Astrocyte (in vitro differentiated cells and primary cell): ENCODE results near the gene ANKRD40. TPM values are rescaled to one million over a fixed set of nuclear protein-coding genes. Genes with fewer than 3 reads are reported as not detected.
"Not testable (repeated sequence)": the region's sequence is repeated elsewhere in the genome, so short reads cannot be mapped to it uniquely, and the experiment has no call there.

Source experiments
- DNase-seq: peaks from one replicate; pipeline ENCODE4 v3.0.0-alpha.2; 2010; ENCODE audit warnings: low read depth
- FAIRE-seq: peaks from 2 replicates; lab custom pipeline; 2011; peaks lifted over from hg19 to GRCh38; lab: Jason Lieb, UNC
- H2AFZ ChIP-seq: 2 replicates; pipeline ENCODE4 v1.6.0; 2012; ENCODE audit warnings: low read depth, low read length, inconsistent platforms
- H3K27ac ChIP-seq: 2 replicates; pipeline ENCODE4 v1.5.1; 2011; ENCODE audit warnings: low read depth, low read length, inconsistent platforms
- H3K27me3 ChIP-seq: 2 replicates; pipeline ENCODE4 v1.6.0; 2011; ENCODE audit warnings: low read length, inconsistent platforms; ENCODE audit not compliant: insufficient read depth
- H3K36me3 ChIP-seq: 2 replicates; pipeline ENCODE4 v1.5.1; 2011; ENCODE audit warnings: low read length, inconsistent platforms; ENCODE audit not compliant: insufficient read depth
- H3K4me1 ChIP-seq: 2 replicates; pipeline ENCODE4 v1.5.1; 2011; ENCODE audit warnings: low read length, inconsistent platforms; ENCODE audit not compliant: insufficient read depth
- H3K4me2 ChIP-seq: 2 replicates; pipeline ENCODE4 v1.6.0; 2012; ENCODE audit warnings: low read length, inconsistent platforms
- H3K4me3 ChIP-seq: 2 replicates; pipeline ENCODE4 v1.5.1; 2011; ENCODE audit warnings: low read depth, mild to moderate bottlenecking, low read length, inconsistent platforms; ENCODE audit not compliant: insufficient read depth
- H3K79me2 ChIP-seq: 2 replicates; pipeline ENCODE4 v1.6.0; 2012; ENCODE audit warnings: mild to moderate bottlenecking, low read length, inconsistent platforms; ENCODE audit not compliant: insufficient read depth
- H3K9ac ChIP-seq: 2 replicates; pipeline ENCODE4 v1.6.0; 2012; ENCODE audit warnings: mild to moderate bottlenecking, low read length, inconsistent platforms
- H3K9me3 ChIP-seq: 2 replicates; pipeline ENCODE4 v1.5.1; 2012; ENCODE audit warnings: low read depth, mild to moderate bottlenecking, low read length, inconsistent platforms; ENCODE audit not compliant: insufficient read depth
- H4K20me1 ChIP-seq: 2 replicates; pipeline ENCODE4 v1.6.0; 2012; ENCODE audit warnings: low read length, inconsistent platforms; ENCODE audit not compliant: insufficient read depth
- H3K27ac Mint-ChIP-seq: one replicate; pipeline ENCODE4 v1.8.0; 2021; ENCODE audit warnings: mild to moderate bottlenecking, mixed read lengths; ENCODE audit not compliant: unreplicated experiment
- H3K27me3 Mint-ChIP-seq: one replicate; pipeline ENCODE4 v1.8.0; 2021; ENCODE audit warnings: low read depth, mixed read lengths; ENCODE audit not compliant: unreplicated experiment
- H3K36me3 Mint-ChIP-seq: one replicate; pipeline ENCODE4 v1.8.0; 2021; ENCODE audit warnings: low read depth, mixed read lengths; ENCODE audit not compliant: unreplicated experiment
- H3K4me1 Mint-ChIP-seq: one replicate; pipeline ENCODE4 v1.8.0; 2021; ENCODE audit warnings: low read depth, mixed read lengths; ENCODE audit not compliant: unreplicated experiment
- H3K4me3 Mint-ChIP-seq: one replicate; pipeline ENCODE4 v1.8.0; 2021; ENCODE audit warnings: mild to moderate bottlenecking, moderate library complexity, mixed read lengths; ENCODE audit not compliant: unreplicated experiment
- H3K9me3 Mint-ChIP-seq: one replicate; pipeline ENCODE4 v1.8.0; 2021; ENCODE audit warnings: mild to moderate bottlenecking, mixed read lengths; ENCODE audit not compliant: unreplicated experiment
- CTCF ChIP-seq: IDR thresholded peaks from 2 replicates; pipeline ENCODE4 v1.5.1; 2011; ENCODE audit warnings: low read depth, mild to moderate bottlenecking, inconsistent platforms, low read length, moderate library complexity; ENCODE audit not compliant: insufficient read depth
- EZH2 ChIP-seq: IDR thresholded peaks from 2 replicates; pipeline ENCODE4 v1.6.1; 2012; ENCODE audit warnings: mild to moderate bottlenecking, low read length, inconsistent platforms; ENCODE audit not compliant: insufficient read depth
- total RNA-seq: library from RNA; stranded (reverse); gene quantifications from 2 replicates; pipeline ENCODE4 v1.2.1, GENCODE V29; 2021

The ANKRD40 gene
- total RNA-seq, 1 donor from 2014 or later: 38.3 TPM

GRCh38 chr17:50681263-50682200, 26.2 kb downstream of the ANKRD40 start:
- H4K20me1 ChIP-seq: no peaks in the 10 kb centered on the region
- peak overlapping the region; percentile 43 for H3K27ac Mint-ChIP-seq
- peaks cover 36% of the 10 kb centered on the region for H3K27me3 Mint-ChIP-seq
- H3K36me3 Mint-ChIP-seq: no peaks in the 10 kb centered on the region
- no peak for TF ChIP-seq EZH2
- TF ChIP-seq CTCF: peak; percentile 67
- peaks cover 8% of the 10 kb centered on the region for H3K4me1 Mint-ChIP-seq
- no peaks in the 10 kb centered on the region for H3K36me3 ChIP-seq
- no peaks in the 10 kb centered on the region for H3K9me3 ChIP-seq
- no peak overlapping the region for H3K27ac ChIP-seq
- peak overlapping the region; percentile 70 for H2AFZ ChIP-seq
- no peaks in the 10 kb centered on the region for H3K27me3 ChIP-seq
- H3K9ac ChIP-seq: no peak overlapping the region
- DNase-seq (peak; percentile 67), FAIRE-seq (no peak)
- no peaks in the 10 kb centered on the region for H3K79me2 ChIP-seq
- H3K4me2 ChIP-seq: peak overlapping the region; percentile 40
- peak overlapping the region; percentile 4 for H3K4me3 Mint-ChIP-seq
- no peaks in the 10 kb centered on the region for H3K9me3 Mint-ChIP-seq
- H3K4me1 ChIP-seq: peaks cover 11% of the 10 kb centered on the region
- H3K4me3 ChIP-seq: no peak overlapping the region

- H3K27ac ChIP-seq, H4K20me1 ChIP-seq, H3K4me3 ChIP-seq, H3K9me3 ChIP-seq, H3K79me2 ChIP-seq, H3K27ac Mint-ChIP-seq, H3K4me1 Mint-ChIP-seq, H3K9me3 Mint-ChIP-seq, H3K4me1 ChIP-seq, H3K36me3 ChIP-seq, H3K36me3 Mint-ChIP-seq, H3K27me3 ChIP-seq, FAIRE-seq, H3K9ac ChIP-seq, DNase-seq: not testable (repeated sequence)
- peaks cover 41% of the 10 kb centered on the region for H3K27me3 Mint-ChIP-seq
- Histone ChIP-seq H2AFZ (peak overlapping the region; percentile 70), H3K4me2 (peak overlapping the region; percentile 40)
- peak overlapping the region; percentile 4 for H3K4me3 Mint-ChIP-seq
Observed at GRCh38 chr17:50680543-50681262, 27.0 kb downstream of the ANKRD40 start.

DNA sequence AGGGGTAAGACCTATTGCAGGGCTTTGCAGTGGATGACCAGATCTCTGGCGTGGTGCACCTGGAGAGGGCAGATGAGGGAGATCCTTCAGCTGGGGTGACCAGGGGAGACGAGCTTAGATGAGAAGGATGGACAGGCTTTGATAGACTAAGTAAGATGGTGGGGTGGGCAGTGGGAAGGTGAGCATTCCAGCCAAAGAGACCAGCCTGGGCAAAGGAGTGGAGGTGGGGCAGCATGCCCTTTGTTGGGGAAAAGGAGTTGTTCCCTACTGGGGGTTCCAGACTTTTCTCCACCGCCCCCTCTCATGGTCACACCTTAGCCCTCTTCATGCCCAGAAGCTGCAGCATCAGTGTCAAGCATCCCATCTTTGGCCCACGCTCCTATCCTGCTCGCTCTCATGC, 27.6 kb downstream of the ANKRD40 start:
- FAIRE-seq (no peak), DNase-seq (no peak)
- no peak overlapping the region for H2AFZ ChIP-seq
- peaks cover 4% of the 10 kb centered on the region for H3K4me1 Mint-ChIP-seq
- H3K79me2 ChIP-seq: no peaks in the 10 kb centered on the region
- H3K27me3 ChIP-seq: no peaks in the 10 kb centered on the region
- no peak overlapping the region for H3K4me2 ChIP-seq
- H3K4me3 Mint-ChIP-seq: peak overlapping the region; percentile 47
- H3K9ac ChIP-seq: no peak overlapping the region
- H3K4me3 ChIP-seq: no peak overlapping the region
- H3K36me3 ChIP-seq: no peaks in the 10 kb centered on the region
- no peak overlapping the region for H3K27ac Mint-ChIP-seq
- H3K27ac ChIP-seq: no peak overlapping the region
- H3K36me3 Mint-ChIP-seq: no peaks in the 10 kb centered on the region
- no peaks in the 10 kb centered on the region for H3K9me3 Mint-ChIP-seq
- H4K20me1 ChIP-seq: no peaks in the 10 kb centered on the region
- TF ChIP-seq CTCF (no peak), EZH2 (no peak)
- H3K27me3 Mint-ChIP-seq: peaks cover 41% of the 10 kb centered on the region
- H3K4me1 ChIP-seq: peaks cover 5% of the 10 kb centered on the region
- no peaks in the 10 kb centered on the region for H3K9me3 ChIP-seq
